PC-9 (cell line): ENCODE data around the gene SIM2. TPM values are rescaled to one million over a fixed set of nuclear protein-coding genes. Genes with fewer than 3 reads are reported as not detected.

Experiments used
- BruUV-seq: library from RNA; stranded (reverse); fragments of 400-500 nt; replicated peaks from 2 replicates; lab custom pipeline; 2021; lab: Mats Ljungman, UMichigan
- CTCF ChIA-PET: fragments of 300-600 bp; sonication (Branson Sonifier 250); formaldehyde crosslinking; loops from one replicate; lab custom pipeline; 2022; ENCODE audit warnings: antibody characterized with exemption; lab: Charles Lee
- POLR2A ChIA-PET: fragments of 300-600 bp; sonication (Branson Sonifier 250); formaldehyde crosslinking; loops from one replicate; lab custom pipeline; 2022; ENCODE audit warnings: antibody characterized with exemption; ENCODE audit not compliant: unreplicated experiment; lab: Charles Lee
- DNase-seq, 2 experiments: peaks; one replicate each; pipeline versions ENCODE4 v3.0.0 to v3.0.0-alpha.2; 2015 to 2022; ENCODE audit warnings: mixed read lengths in 1 of 2
- H2AFZ ChIP-seq: fragments of 200-600 bp; sonication (generic); 2 replicates; pipeline ENCODE4 v1.8.1; 2017; ENCODE audit warnings: antibody characterized with exemption
- H3F3A ChIP-seq: fragments of 200-600 bp; sonication (generic); 2 replicates; pipeline ENCODE4 v1.8.1; 2017; ENCODE audit warnings: antibody characterized with exemption, mild to moderate bottlenecking, low read depth; ENCODE audit not compliant: insufficient read depth
- H3K27ac ChIP-seq: fragments of 200-600 bp; sonication (generic); 2 replicates; pipeline ENCODE4 v1.6.1; 2016; ENCODE audit warnings: mixed run types
- H3K27me3 ChIP-seq: fragments of 200-600 bp; sonication (generic); 2 replicates; pipeline ENCODE4 v1.6.1; 2016; ENCODE audit warnings: low read depth, mixed run types; ENCODE audit not compliant: insufficient read depth
- H3K36me3 ChIP-seq: fragments of 200-600 bp; sonication (generic); 2 replicates; pipeline ENCODE4 v1.6.1; 2016; ENCODE audit warnings: low read depth, mixed run types
- H3K4me1 ChIP-seq: fragments of 200-600 bp; sonication (generic); replicated peaks from 2 replicates; pipeline ENCODE4 v1.6.1; 2016; ENCODE audit warnings: mixed run types; ENCODE audit not compliant: insufficient read depth
- H3K4me2 ChIP-seq: fragments of 200-600 bp; sonication (generic); 2 replicates; pipeline ENCODE4 v1.6.1; 2017; ENCODE audit warnings: mixed run types
- H3K4me3 ChIP-seq: fragments of 200-600 bp; sonication (generic); 2 replicates; pipeline ENCODE4 v1.6.1; 2016; ENCODE audit warnings: mixed run types
- H3K79me2 ChIP-seq: fragments of 200-600 bp; sonication (generic); 2 replicates; pipeline ENCODE4 v1.6.1; 2017; ENCODE audit warnings: low read depth, mixed run types
- H3K9me2 ChIP-seq: fragments of 200-600 bp; sonication (generic); 2 replicates; pipeline ENCODE4 v1.8.1; 2017; ENCODE audit warnings: mild to moderate bottlenecking; ENCODE audit not compliant: insufficient read depth
- H3K9me3 ChIP-seq: fragments of 200-600 bp; sonication (generic); 2 replicates; pipeline ENCODE4 v1.8.1; 2016; ENCODE audit warnings: low read depth; ENCODE audit not compliant: insufficient read depth
- H4K20me1 ChIP-seq: fragments of 200-600 bp; sonication (generic); 2 replicates; pipeline ENCODE4 v1.8.1; 2017; ENCODE audit not compliant: insufficient read depth
- CTCF ChIP-seq: fragments of 200-600 bp; sonication (generic); conservative IDR thresholded peaks from 2 replicates; pipeline ENCODE4 v1.6.1; 2017; ENCODE audit warnings: mixed run types, antibody characterized with exemption, mild to moderate bottlenecking, moderate library complexity
- EZH2 ChIP-seq: fragments of 200-600 bp; sonication (generic); IDR thresholded peaks from 2 replicates; pipeline ENCODE4 v1.8.0; 2017; ENCODE audit warnings: antibody characterized with exemption, low read depth
- intact Hi-C: fragments of 100-400 bp; cut with micrococcal nuclease; formaldehyde crosslinking; loops from one replicate; pipeline ENCODE4 v1.10.0; 2022; ENCODE audit not compliant: unreplicated experiment
- total RNA-seq: library from RNA; stranded (reverse); gene quantifications from 2 replicates; pipeline ENCODE4 v1.2.3, GENCODE V29; 2021

Gene SIM2
- total RNA-seq, 1 experiment from 2014 or later: 18.5 TPM

GRCh38 chr21:36663033-36663855 lies 35.7 kb upstream of the SIM2 start:
- intact Hi-C loops: no loop called here
- H3K4me2 ChIP-seq: peak overlapping the region; percentile 36; the same call in 1 of the 2 replicates
- no peak overlapping the region for H3K4me3 ChIP-seq

GRCh38 chr21:36664662-36664990 lies 34.3 kb upstream of the SIM2 start:
- POLR2A ChIA-PET: no interaction called here

More at GRCh38 chr21:36663033-36663855, 35.7 kb upstream of the SIM2 start:
- BruUV-seq: no TSS peak
- Histone ChIP-seq H3K27me3 (no peaks in the 10 kb centered on the region), H3K9me2 (no peaks in the 10 kb centered on the region), H3F3A (peaks cover 17% of the 10 kb centered on the region; the same call in 1 of the 2 replicates), H3K4me1 (peaks cover 42% of the 10 kb centered on the region), H3K27ac (no peak overlapping the region), H4K20me1 (no peaks in the 10 kb centered on the region), H3K36me3 (no peaks in the 10 kb centered on the region), H3K79me2 (no peaks in the 10 kb centered on the region), H2AFZ (no peak overlapping the region), H3K9me3 (no peaks in the 10 kb centered on the region)
- no peak for TF ChIP-seq CTCF
- TF ChIP-seq EZH2: no peak
- CTCF ChIA-PET: interaction anchor here (0.7 kb wide), 2 partner anchors 61 to 95 kb away, joined by 3 to 4 read pairs; no protein-coding TSS in a partner anchor
- POLR2A ChIA-PET: interaction anchor here (0.6 kb wide), 1 partner anchor 170 kb away, joined by 3 read pairs; no protein-coding TSS in a partner anchor
- peak in 1 of 2 experiments; percentile 40 for DNase-seq

DNA sequence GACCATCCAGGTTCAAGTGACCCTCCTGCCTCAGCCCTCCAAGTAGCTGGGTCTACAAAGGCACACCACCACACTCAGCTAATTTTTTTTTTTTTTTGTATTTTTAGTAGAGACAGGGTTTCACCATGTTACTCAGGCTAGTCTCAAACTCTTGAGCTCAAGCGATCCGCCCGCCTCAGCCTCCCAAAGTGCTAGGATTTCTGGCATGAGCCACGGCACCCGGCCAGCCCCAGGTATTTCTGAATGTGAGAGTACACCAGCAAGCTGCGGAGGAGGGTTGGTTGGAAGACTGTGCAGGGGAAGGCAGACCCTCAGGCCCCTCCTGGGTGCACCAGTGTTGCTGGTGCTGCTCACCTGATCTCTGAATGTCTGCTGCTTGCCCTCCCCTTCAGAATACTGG lies 33.1 kb upstream of the SIM2 start:
- no peak overlapping the region for H3K4me3 ChIP-seq
- H3K36me3 ChIP-seq: no peaks in the 10 kb centered on the region
- POLR2A ChIA-PET: no interaction called here
- H3K79me2 ChIP-seq: no peaks in the 10 kb centered on the region
- no peak overlapping the region for H3K27ac ChIP-seq
- intact Hi-C loops: no loop called here
- H3K9me2 ChIP-seq: no peaks in the 10 kb centered on the region
- CTCF ChIA-PET: no interaction called here
- peaks cover 18% of the 10 kb centered on the region for H3K4me1 ChIP-seq
- BruUV-seq: no TSS peak
- DNase-seq: no peak
- H3K9me3 ChIP-seq: no peaks in the 10 kb centered on the region
- TF ChIP-seq CTCF: no peak
- TF ChIP-seq EZH2: no peak
- H3F3A ChIP-seq: no peaks in the 10 kb centered on the region
- no peak overlapping the region for H2AFZ ChIP-seq
- no peaks in the 10 kb centered on the region for H3K27me3 ChIP-seq
- H4K20me1 ChIP-seq: no peaks in the 10 kb centered on the region
- H3K4me2 ChIP-seq: no peak overlapping the region

More at GRCh38 chr21:36664662-36664990, 34.3 kb upstream of the SIM2 start:
- Histone ChIP-seq H3K4me1 (peaks cover 28% of the 10 kb centered on the region), H2AFZ (no peak overlapping the region), H3K27ac (no peak overlapping the region), H3K9me3 (no peaks in the 10 kb centered on the region), H3K9me2 (no peaks in the 10 kb centered on the region), H3K4me3 (no peak overlapping the region), H3F3A (peaks cover 3% of the 10 kb centered on the region; the same call in 1 of the 2 replicates), H3K36me3 (no peaks in the 10 kb centered on the region), H3K27me3 (no peaks in the 10 kb centered on the region), H4K20me1 (no peaks in the 10 kb centered on the region), H3K79me2 (no peaks in the 10 kb centered on the region), H3K4me2 (no peak overlapping the region)
- no peak for TF ChIP-seq EZH2
- BruUV-seq: no TSS peak
- CTCF ChIA-PET: no interaction called here
- intact Hi-C loops: no loop called here
- no peak for DNase-seq
